Measurements from ENCODE around the gene MAOA. TPM values are rescaled to one million over a fixed set of nuclear protein-coding genes. Genes with fewer than 3 reads are reported as not detected.

The MAOA gene
- total RNA-seq, 4 donors from 2014 or later, result 287 to 362 (median 316) TPM

DNA sequence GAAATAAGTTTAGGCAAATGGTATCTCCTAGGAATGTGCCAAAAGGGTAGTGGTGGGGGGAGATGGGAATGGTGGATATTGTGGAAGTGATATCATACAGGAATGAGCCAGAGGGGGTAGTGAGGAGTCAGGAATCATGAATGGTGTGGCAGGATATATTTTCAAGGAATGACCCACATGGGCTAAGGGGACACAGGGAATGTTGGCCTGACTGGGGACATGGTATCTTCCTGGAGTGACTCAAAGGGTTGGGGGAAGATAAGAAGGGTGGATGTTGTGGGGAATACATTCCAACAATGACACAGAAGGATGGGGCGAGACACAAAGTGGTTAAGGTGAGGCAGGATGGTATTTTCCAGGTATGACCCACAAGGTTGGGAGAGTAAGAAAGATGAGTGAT, 60.6 kb downstream of the MAOA start:
- Histone ChIP-seq H3K9me3 (no peaks in the 10 kb centered on the region), H3K4me3 (replicated peaks in 1 of 3) (no peak overlapping the region), H3K27me3 (no peaks in the 10 kb centered on the region), H3K27ac (peak overlapping the region in 1 of 3 donors; percentile 12), H3K4me1 (no peaks in the 10 kb centered on the region), H3K36me3 (peaks cover 4 to 19% of the 10 kb centered on the region in 2 donors)
- TF ChIP-seq POLR2A (IDR thresholded peaks at IDR 0.05), result no peak
- TF ChIP-seq, protein P1, sequence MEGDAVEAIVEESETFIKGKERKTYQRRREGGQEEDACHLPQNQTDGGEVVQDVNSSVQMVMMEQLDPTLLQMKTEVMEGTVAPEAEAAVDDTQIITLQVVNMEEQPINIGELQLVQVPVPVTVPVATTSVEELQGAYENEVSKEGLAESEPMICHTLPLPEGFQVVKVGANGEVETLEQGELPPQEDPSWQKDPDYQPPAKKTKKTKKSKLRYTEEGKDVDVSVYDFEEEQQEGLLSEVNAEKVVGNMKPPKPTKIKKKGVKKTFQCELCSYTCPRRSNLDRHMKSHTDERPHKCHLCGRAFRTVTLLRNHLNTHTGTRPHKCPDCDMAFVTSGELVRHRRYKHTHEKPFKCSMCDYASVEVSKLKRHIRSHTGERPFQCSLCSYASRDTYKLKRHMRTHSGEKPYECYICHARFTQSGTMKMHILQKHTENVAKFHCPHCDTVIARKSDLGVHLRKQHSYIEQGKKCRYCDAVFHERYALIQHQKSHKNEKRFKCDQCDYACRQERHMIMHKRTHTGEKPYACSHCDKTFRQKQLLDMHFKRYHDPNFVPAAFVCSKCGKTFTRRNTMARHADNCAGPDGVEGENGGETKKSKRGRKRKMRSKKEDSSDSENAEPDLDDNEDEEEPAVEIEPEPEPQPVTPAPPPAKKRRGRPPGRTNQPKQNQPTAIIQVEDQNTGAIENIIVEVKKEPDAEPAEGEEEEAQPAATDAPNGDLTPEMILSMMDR (IDR thresholded peaks at IDR 0.05), result no peak
- 100% methylated on average over 1 of the region's 1 CpG for WGBS, 2 donors
- no peak for DNase-seq
- intact Hi-C loops (cut with DNase I), result no loop called here

DNA sequence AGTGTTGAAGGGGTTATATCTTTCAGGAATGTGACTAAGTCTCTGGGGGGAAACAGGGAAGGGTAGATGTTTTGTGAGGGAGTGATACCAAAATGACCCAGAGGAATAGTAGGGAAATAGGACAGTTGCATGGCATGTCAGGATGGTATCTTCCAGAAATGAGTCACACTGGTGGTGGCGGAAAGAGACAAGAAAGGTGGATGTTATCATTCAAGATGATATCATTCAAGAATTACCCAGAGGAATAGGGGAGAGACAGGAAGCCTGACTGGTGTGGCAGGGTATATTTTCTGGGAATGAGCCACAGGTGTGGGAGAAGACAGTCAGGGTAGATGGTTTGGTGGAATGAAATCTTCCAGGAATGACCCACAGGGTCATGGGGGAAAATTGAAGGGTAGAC, 61.1 kb downstream of the MAOA start:
- TF ChIP-seq, protein P1 (IDR thresholded peaks at IDR 0.05), result no peak
- no peak for TF ChIP-seq POLR2A (IDR thresholded peaks at IDR 0.05)
- 100% methylated on average over 1 of the region's 1 CpG for WGBS, 2 donors
- H3K4me3 ChIP-seq (replicated peaks in 1 of 3), result no peak overlapping the region

DNA sequence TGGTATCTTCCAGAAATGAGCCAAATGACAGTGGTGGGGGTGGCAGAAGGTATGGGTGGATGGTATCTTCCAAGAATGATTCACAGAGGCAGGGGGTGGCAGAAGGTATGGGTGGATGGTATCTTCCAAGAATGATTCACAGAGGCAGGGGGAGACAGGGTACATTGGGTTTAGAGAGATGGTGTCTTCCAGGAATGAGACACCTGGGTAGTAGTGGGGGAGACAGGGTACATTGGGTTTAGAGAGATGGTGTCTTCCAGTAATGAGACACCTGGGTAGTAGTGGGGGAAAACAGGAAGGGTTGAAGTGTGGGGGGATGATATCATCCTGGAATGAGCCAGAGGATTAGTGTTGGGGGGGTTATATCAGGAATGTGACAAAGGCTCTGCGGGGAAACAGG, 62.0 kb downstream of the MAOA start:
- H3K27ac ChIP-seq, result no peak overlapping the region
- TF ChIP-seq POLR2A (IDR thresholded peaks at IDR 0.05), result no peak
- TF ChIP-seq, protein P1 (IDR thresholded peaks at IDR 0.05), result no peak
- 96 to 100% methylated on average over 1 of the region's 1 CpG for WGBS, 2 donors
- no peak overlapping the region for H3K4me3 ChIP-seq (replicated peaks in 1 of 3)
- no peak for DNase-seq
- intact Hi-C loops (cut with DNase I), result no loop called here
- no peaks in the 10 kb centered on the region for H3K4me1 ChIP-seq
- H3K27me3 ChIP-seq, result no peaks in the 10 kb centered on the region
- peaks cover 0 to 6% of the 10 kb centered on the region in 2 donors for H3K36me3 ChIP-seq
- no peaks in the 10 kb centered on the region for H3K9me3 ChIP-seq

More for the DNA sequence above, 61.1 kb downstream of the MAOA start:
- Histone ChIP-seq H3K36me3 (peaks cover under 1 to 15% of the 10 kb centered on the region in 2 donors), H3K27me3 (no peaks in the 10 kb centered on the region), H3K27ac (peak overlapping the region in 1 of 3 donors; percentile 12), H3K9me3 (no peaks in the 10 kb centered on the region), H3K4me1 (no peaks in the 10 kb centered on the region)
- intact Hi-C loops (cut with DNase I), result no loop called here
- no peak for DNase-seq

DNA sequence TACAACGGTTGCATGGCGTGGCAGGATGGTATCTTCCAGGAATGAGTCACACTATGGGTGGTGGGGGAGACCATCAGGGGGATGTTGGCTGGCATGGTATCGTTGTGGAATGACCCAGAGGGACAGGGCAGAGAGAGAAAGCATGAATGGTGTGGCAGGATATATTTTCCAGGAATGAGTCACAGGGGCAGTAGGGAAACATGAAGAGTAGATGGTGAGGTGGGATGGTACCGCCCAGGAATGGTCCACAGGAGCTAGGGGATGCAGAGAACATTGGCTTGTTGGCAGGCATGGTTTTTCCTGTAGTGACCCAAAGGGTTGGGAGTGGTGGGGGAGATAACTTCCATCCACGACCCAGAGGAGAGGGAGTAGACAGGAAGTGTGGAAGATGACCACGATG, 62.4 kb downstream of the MAOA start:
- DNase-seq, result no peak
- no peaks in the 10 kb centered on the region for H3K4me1 ChIP-seq
- no peak overlapping the region for H3K4me3 ChIP-seq (replicated peaks in 1 of 3)
- TF ChIP-seq, protein P1 (IDR thresholded peaks at IDR 0.05), result no peak
- no peak for TF ChIP-seq POLR2A (IDR thresholded peaks at IDR 0.05)
- H3K27me3 ChIP-seq, result no peaks in the 10 kb centered on the region
- H3K9me3 ChIP-seq, result no peaks in the 10 kb centered on the region
- WGBS, 2 donors, result 85 to 96% methylated on average over 6 of the region's 6 CpGs
- H3K36me3 ChIP-seq, result peaks cover 0 to 6% of the 10 kb centered on the region in 2 donors
- H3K27ac ChIP-seq, result no peak overlapping the region
- intact Hi-C loops (cut with DNase I), result no loop called here

DNA sequence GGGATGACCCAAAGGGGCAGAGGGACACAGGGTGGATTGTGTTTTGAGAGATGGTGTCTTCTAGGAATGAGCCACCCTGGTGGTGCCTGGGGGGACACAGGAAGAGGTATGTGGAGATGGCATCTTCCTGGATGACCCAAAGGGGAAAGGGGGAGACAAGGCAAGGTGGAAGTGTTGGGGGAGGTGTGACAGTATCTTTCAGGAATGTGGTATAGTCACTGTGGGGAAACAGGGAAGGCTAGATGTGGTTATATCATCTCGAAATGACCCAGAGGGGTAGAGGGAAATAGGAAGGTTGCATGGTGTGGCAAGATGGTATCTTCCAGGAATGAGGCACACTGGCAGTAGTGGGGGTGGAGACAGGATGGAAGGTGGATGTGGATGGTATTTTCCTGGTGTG, 62.9 kb downstream of the MAOA start:
- Histone ChIP-seq H3K9me3 (no peaks in the 10 kb centered on the region), H3K4me3 (replicated peaks in 1 of 3) (no peak overlapping the region), H3K27me3 (no peaks in the 10 kb centered on the region), H3K27ac (no peak overlapping the region), H3K36me3 (peaks cover 0 to 6% of the 10 kb centered on the region in 2 donors), H3K4me1 (no peaks in the 10 kb centered on the region)
- no peak for DNase-seq
- intact Hi-C loops (cut with DNase I), result no loop called here
- WGBS, 2 donors, result 94 to 100% methylated on average over 1 of the region's 1 CpG
- no peak for TF ChIP-seq POLR2A (IDR thresholded peaks at IDR 0.05)
- TF ChIP-seq, protein P1 (IDR thresholded peaks at IDR 0.05), result no peak
